Measurements from ENCODE around the gene VWF. TPM values are rescaled to one million over a fixed set of nuclear protein-coding genes. Genes with fewer than 3 reads are reported as not detected.

The VWF gene
- total RNA-seq, 2 donors from 2014 or later, result 20.9 to 63.2 TPM

DNA sequence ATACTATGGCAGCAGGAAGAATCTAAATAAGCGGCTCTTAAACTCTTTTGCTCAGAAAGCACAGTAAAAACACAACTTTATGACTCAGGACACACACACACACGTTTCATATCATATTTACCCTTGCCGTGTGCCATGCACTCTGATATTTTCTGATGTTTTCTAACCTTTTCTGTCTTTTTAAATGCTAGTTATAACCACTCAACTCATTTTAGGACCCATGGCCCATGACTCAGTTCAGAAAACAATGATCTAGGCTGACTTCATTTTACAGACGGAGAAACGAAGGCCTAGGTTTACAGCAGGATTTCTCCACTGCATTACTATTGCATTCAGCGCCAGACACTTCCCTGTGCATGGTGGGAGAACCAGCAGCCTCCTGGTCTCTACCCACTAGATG lies 9.1 kb downstream of the VWF start:
- no peak overlapping the region for H3K9ac ChIP-seq (ENCODE audit: low read depth in 2 of 2, low read length in 2 of 2)

DNA sequence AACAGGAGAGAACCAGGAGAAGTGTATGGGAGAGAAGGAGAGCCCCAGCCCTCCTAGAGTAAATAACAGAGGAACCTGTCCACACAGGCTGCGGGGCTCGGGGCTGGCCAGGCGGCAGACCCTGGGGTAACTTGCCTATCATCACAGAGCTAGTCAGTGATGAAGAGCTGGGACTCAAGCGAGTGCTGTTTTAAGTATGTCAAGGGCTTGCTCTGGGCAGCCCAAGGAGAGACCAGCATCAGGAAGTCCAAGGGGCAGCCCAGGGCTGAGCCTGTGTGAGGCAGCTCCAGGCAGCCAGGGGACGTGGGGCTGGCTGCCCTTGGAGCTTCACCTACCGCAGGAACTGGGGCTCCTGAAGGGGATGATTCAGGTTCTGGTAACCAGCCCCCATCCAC lies 10.0 kb downstream of the VWF start:
- Histone ChIP-seq H3K4me3 (no peak overlapping the region), H3K9me3 (no peaks in the 10 kb centered on the region), H3K27me3 (no peaks in the 10 kb centered on the region), H3K27ac (no peak overlapping the region), H3K36me3 (no peaks in the 10 kb centered on the region), H3K4me1 (no peaks in the 10 kb centered on the region), H3K9ac (ENCODE audit: low read depth in 2 of 2, low read length in 2 of 2) (no peak overlapping the region)
- TF ChIP-seq, protein P1, sequence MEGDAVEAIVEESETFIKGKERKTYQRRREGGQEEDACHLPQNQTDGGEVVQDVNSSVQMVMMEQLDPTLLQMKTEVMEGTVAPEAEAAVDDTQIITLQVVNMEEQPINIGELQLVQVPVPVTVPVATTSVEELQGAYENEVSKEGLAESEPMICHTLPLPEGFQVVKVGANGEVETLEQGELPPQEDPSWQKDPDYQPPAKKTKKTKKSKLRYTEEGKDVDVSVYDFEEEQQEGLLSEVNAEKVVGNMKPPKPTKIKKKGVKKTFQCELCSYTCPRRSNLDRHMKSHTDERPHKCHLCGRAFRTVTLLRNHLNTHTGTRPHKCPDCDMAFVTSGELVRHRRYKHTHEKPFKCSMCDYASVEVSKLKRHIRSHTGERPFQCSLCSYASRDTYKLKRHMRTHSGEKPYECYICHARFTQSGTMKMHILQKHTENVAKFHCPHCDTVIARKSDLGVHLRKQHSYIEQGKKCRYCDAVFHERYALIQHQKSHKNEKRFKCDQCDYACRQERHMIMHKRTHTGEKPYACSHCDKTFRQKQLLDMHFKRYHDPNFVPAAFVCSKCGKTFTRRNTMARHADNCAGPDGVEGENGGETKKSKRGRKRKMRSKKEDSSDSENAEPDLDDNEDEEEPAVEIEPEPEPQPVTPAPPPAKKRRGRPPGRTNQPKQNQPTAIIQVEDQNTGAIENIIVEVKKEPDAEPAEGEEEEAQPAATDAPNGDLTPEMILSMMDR (IDR thresholded peaks at IDR 0.05), result no peak
- intact Hi-C loops (cut with DNase I), result no loop called here
- no peak for DNase-seq

More for the DNA sequence above, 9.1 kb downstream of the VWF start:
- no peak for DNase-seq
- Histone ChIP-seq H3K36me3 (no peaks in the 10 kb centered on the region), H3K27ac (no peak overlapping the region), H3K9me3 (no peaks in the 10 kb centered on the region), H3K4me1 (no peaks in the 10 kb centered on the region), H3K4me3 (no peak overlapping the region), H3K27me3 (no peaks in the 10 kb centered on the region)
- TF ChIP-seq, protein P1 (IDR thresholded peaks at IDR 0.05), result no peak
- intact Hi-C loops (cut with DNase I), result no loop called here

DNA sequence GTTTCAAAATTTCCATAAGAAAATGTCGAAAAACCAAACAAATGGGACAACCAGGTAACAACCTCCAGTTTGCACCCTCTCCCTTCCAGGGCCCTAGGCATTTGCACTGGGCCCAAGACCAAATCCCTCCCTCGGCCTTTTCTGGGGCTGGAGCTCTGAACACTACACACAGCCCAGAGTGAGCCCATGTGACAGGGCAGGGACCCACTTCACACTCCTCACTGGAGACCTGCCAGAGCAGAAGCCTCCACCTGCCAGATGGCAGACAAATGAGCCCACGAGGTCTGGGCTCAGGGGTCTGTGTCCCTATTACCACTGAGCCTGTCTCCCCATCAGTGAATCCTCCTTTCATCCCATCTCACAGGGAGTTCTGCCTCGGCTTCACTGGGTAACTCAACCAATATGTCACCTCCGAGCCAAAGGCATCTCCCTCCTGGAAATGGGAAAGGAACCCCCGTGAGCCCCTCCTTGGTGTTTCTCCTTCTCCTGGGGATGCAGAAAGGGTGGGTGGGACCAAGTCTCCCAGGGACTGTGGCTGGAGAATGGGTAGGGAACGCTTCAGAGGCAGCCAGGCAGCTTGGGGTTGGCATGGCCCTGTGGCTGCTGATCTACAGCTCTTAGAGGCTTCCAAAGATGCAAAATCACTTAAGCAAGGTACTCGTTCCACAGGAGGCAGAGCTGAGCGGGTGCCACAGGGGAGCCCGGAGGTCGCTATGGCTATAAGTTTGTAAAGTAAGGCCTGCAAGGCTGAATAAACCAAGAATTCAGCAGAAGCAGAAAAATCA lies 10.6 kb downstream of the VWF start:
- Histone ChIP-seq H3K9me3 (no peaks in the 10 kb centered on the region), H3K9ac (ENCODE audit: low read depth in 2 of 2, low read length in 2 of 2) (no peak overlapping the region), H3K4me3 (no peak overlapping the region), H3K27ac (no peak overlapping the region), H3K27me3 (no peaks in the 10 kb centered on the region), H3K36me3 (no peaks in the 10 kb centered on the region), H3K4me1 (no peaks in the 10 kb centered on the region)
- intact Hi-C loops (cut with DNase I), result no loop called here
- DNase-seq, result no peak
- TF ChIP-seq, protein P1 (IDR thresholded peaks at IDR 0.05), result no peak

DNA sequence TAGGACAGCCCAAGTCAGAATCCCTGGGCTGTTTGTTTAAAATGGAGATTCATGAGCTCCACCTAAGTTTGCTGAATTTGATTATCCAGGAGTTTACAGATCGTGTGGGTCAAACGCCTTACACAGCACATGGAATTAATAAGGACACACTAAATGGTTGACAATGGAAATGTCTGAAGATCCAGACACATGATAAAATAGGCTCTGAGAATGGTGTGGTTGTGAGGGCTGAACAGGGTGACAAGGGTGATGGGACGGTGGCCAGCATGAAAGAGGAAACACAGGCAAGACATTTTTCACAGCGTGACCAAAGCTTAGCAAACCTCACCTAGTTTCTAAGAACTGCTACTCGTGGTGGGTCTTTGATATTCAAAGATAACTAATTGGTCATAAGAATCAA lies 12.5 kb downstream of the VWF start:
- no peak for DNase-seq
- no peak overlapping the region for H3K4me3 ChIP-seq
- intact Hi-C loops (cut with DNase I), result no loop called here

DNA sequence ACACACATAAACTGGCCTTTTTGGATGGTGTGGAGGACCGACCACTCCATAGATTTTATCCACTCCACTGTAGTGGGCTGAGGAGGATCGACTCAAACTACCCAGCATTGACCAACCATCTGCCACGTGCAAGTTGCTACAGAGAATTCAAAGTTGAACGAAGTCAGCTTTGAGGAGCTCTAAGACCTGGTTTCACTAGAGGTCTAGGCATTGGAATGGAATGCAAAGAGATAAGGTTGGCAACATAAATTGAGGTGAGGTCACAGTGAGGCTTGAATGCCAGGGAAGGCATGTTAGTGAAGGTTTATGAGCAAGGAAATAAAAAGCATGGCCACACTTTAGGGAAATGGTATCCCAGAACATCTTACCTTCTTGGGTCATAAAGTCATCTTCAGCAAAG lies 14.5 kb downstream of the VWF start:
- TF ChIP-seq, protein P1 (IDR thresholded peaks at IDR 0.05), result no peak
- no peak overlapping the region for H3K9ac ChIP-seq (ENCODE audit: low read depth in 2 of 2, low read length in 2 of 2)

More for the DNA sequence above, 12.5 kb downstream of the VWF start:
- H3K36me3 ChIP-seq, result no peaks in the 10 kb centered on the region
- no peak overlapping the region for H3K9ac ChIP-seq (ENCODE audit: low read depth in 2 of 2, low read length in 2 of 2)
- H3K27me3 ChIP-seq, result no peaks in the 10 kb centered on the region
- no peaks in the 10 kb centered on the region for H3K4me1 ChIP-seq
- TF ChIP-seq, protein P1 (IDR thresholded peaks at IDR 0.05), result no peak
- no peak overlapping the region for H3K27ac ChIP-seq
- H3K9me3 ChIP-seq, result no peaks in the 10 kb centered on the region

More for the DNA sequence above, 14.5 kb downstream of the VWF start:
- intact Hi-C loops (cut with DNase I), result no loop called here
- Histone ChIP-seq H3K36me3 (no peaks in the 10 kb centered on the region), H3K4me3 (no peak overlapping the region), H3K27ac (no peak overlapping the region), H3K27me3 (no peaks in the 10 kb centered on the region), H3K4me1 (no peaks in the 10 kb centered on the region), H3K9me3 (no peaks in the 10 kb centered on the region)
- DNase-seq, result no peak

All from colonic mucosa (tissue), 4 donors.